Right lobe of liver (tissue), 4 donors: ENCODE results near the gene IGFL1.

Experiments
- CTCF ChIP-seq, 4 donors: fragments of 200-600 bp in 3 of 4; fragments of 450-650 bp in 1 of 4; IDR thresholded peaks; one replicate each; pipeline versions ENCODE4 v1.5.1 to v1.8.0; 2016 to 2022; ENCODE audit warnings: antibody characterized with exemption in 4 of 4, mild to moderate bottlenecking in 2 of 4
- POLR2A ChIP-seq: fragments of 450-650 bp; IDR thresholded peaks from one replicate; pipeline ENCODE4 v1.6.1; 2017; ENCODE audit warnings: antibody characterized with exemption, mild to moderate bottlenecking
- donor health status: DM: no; HTN: no; CAD: no.
- donor health status: DM: no; HTN: no; CAD: no.
- donor health status: DM: no; HTN: yes; CAD: no.

- TF ChIP-seq CTCF (IDR thresholded peaks at IDR 0.05) (no peak), POLR2A (no peak)
Observed at GRCh38 chr19:46209051-46209450, 20.5 kb upstream of the IGFL1 start.
